HepG2 (cell line): ENCODE results near the gene PLIN4. TPM values are rescaled to one million over a fixed set of nuclear protein-coding genes. Genes with fewer than 3 reads are reported as not detected.

Source experiments
- AHR ChIP-seq: IDR thresholded peaks from 2 replicates; pipeline ENCODE4 v1.6.1; 2018; ENCODE audit warnings: missing genetic modification reagents, missing compliant biosample characterization
- CCDC6 ChIP-seq: sonication (generic); formaldehyde crosslinking; IDR thresholded peaks from 2 replicates; pipeline ENCODE4 v1.8.1; 2022; ENCODE audit warnings: mild to moderate bottlenecking, missing genetic modification reagents, moderate library complexity
- HNRNPLL ChIP-seq: fragments of 200-400 bp; formaldehyde crosslinking; IDR thresholded peaks from 2 replicates; pipeline ENCODE4 v1.6.1; 2017; ENCODE audit warnings: mild to moderate bottlenecking, low read depth, low read length; ENCODE audit not compliant: poor library complexity, severe bottlenecking
- NAIF1 ChIP-seq: sonication (generic); formaldehyde crosslinking; IDR thresholded peaks from 2 replicates; pipeline ENCODE4 v1.5.0; 2020; ENCODE audit warnings: mild to moderate bottlenecking, missing genetic modification reagents, borderline replicate concordance
- NFE2L2 ChIP-seq: fragments of 150-350 bp; IDR thresholded peaks from 2 replicates; pipeline ENCODE4 v1.6.1; 2014; ENCODE audit warnings: low read length
- PLSCR1 ChIP-seq: sonication (generic); formaldehyde crosslinking; IDR thresholded peaks from 2 replicates; pipeline ENCODE4 v1.5.0; 2020; ENCODE audit warnings: missing genetic modification reagents, mild to moderate bottlenecking, borderline replicate concordance
- PTBP1 ChIP-seq: fragments of 200-400 bp; formaldehyde crosslinking; IDR thresholded peaks from 2 replicates; pipeline ENCODE4 v1.6.1; 2018; ENCODE audit warnings: low read length, low read depth; ENCODE audit not compliant: poor library complexity, severe bottlenecking
- RFX1 ChIP-seq: fragments of 450-650 bp; IDR thresholded peaks from 2 replicates; pipeline ENCODE4 v1.6.1; 2017
- ZHX2 ChIP-seq, 2 experiments: sonication (generic) in 1 of 2; formaldehyde crosslinking in 1 of 2; IDR thresholded peaks; 2 replicates each; pipeline versions ENCODE4 v1.6.1 to v1.9.0; 2014 to 2022; ENCODE audit warnings: antibody characterized with exemption in 1 of 2, borderline replicate concordance in 1 of 2, inconsistent platforms in 1 of 2, low read depth in 1 of 2, missing genetic modification reagents in 1 of 2
- ZNF34 ChIP-seq: sonication (generic); formaldehyde crosslinking; IDR thresholded peaks from 2 replicates; pipeline ENCODE4 v1.4.0; 2020; ENCODE audit warnings: mild to moderate bottlenecking, missing genetic modification reagents, borderline replicate concordance
- ZNF703 ChIP-seq: sonication (generic); formaldehyde crosslinking; IDR thresholded peaks from 2 replicates; pipeline ENCODE4 v1.5.1; 2020; ENCODE audit warnings: missing genetic modification reagents, mild to moderate bottlenecking, moderate library complexity, borderline replicate concordance
- ZNF883 ChIP-seq: sonication (generic); formaldehyde crosslinking; IDR thresholded peaks from 2 replicates; pipeline ENCODE4 v1.5.1; 2020; ENCODE audit warnings: mild to moderate bottlenecking, missing genetic modification reagents; ENCODE audit errors: not compliant biosample characterization
- ZSCAN31 ChIP-seq: sonication (generic); formaldehyde crosslinking; IDR thresholded peaks from 2 replicates; pipeline ENCODE4 v1.5.0; 2020; ENCODE audit warnings: low read depth, mild to moderate bottlenecking, missing genetic modification reagents
- polyA plus RNA-seq, 8 experiments: library from polyadenylated mRNA; depleted of rRNA in 3 of 8; stranded (reverse) in 7 of 8; unstranded in 1 of 8; fragments of >200 nt; fragmentation: Illumina TruSeq in 4 of 8; extraction: Trizol in 4 of 8; gene quantifications; 2 replicates each; pipeline versions ENCODE4 v1.2.1 to v1.2.3, GENCODE V29; 2011 to 2016; ENCODE audit warnings: low read depth in 4 of 8, missing spikeins in 1 of 8, mixed read lengths in 1 of 8; ENCODE audit not compliant: insufficient read depth in 1 of 8
- total RNA-seq, 5 experiments: library from RNA; depleted of rRNA; stranded (reverse); fragments of >200 nt; fragmentation: Illumina TruSeq; extraction: Trizol; gene quantifications; 2 replicates each; pipeline ENCODE4 v1.2.3, GENCODE V29; 2016; ENCODE audit warnings: low read depth in 1 of 5
- TF ChIP-seq, protein P1 (sequence below): sonication (generic); formaldehyde crosslinking; IDR thresholded peaks from 2 replicates; pipeline ENCODE4 v1.4.0; 2020; ENCODE audit warnings: missing genetic modification reagents

Gene PLIN4
- total and polyA plus RNA-seq, 2 of the 13 experiments (the other 11 are each of a cell fraction or from before 2014, with no cell fraction given): 1.1 to 1.3 TPM

DNA sequence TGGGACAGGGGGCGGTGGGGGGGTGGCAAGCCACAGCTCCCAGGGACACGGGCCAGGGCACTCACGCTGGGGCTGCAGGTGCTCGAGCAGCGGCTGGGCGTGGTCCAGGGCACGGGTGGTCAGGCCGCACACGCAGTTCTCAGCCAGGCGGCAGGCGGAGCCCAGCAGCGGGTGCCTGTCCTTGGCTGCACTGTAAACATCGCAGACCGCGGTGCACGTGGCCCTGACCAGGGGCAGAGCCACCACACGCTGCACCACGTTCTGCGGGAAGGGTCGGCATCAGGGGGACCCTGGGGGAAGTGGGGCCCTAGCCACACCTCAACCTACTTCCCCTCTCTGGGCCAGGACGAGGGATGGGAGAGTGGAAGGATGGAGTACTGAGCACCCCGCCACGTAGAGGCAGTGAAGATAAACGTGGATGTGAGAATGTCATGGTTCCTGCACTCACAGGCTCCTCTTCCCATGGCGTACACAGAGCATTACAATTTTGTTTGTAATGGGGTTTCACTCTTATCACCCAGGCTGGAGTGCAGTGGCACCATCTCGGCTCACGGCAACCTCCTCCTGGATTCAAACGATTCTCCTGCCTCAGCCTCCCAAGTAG lies 13.4 kb upstream of the PLIN4 start (continued):
- TF ChIP-seq PLSCR1 (CRISPR knock-in tag): no peak
- TF ChIP-seq ZNF883: peak; percentile 82
- peak; percentile 76; the same call in 1 of the 2 replicates for TF ChIP-seq CCDC6 (CRISPR knock-in tag)
- TF ChIP-seq HNRNPLL: peak; percentile 48
- TF ChIP-seq, protein P1, sequence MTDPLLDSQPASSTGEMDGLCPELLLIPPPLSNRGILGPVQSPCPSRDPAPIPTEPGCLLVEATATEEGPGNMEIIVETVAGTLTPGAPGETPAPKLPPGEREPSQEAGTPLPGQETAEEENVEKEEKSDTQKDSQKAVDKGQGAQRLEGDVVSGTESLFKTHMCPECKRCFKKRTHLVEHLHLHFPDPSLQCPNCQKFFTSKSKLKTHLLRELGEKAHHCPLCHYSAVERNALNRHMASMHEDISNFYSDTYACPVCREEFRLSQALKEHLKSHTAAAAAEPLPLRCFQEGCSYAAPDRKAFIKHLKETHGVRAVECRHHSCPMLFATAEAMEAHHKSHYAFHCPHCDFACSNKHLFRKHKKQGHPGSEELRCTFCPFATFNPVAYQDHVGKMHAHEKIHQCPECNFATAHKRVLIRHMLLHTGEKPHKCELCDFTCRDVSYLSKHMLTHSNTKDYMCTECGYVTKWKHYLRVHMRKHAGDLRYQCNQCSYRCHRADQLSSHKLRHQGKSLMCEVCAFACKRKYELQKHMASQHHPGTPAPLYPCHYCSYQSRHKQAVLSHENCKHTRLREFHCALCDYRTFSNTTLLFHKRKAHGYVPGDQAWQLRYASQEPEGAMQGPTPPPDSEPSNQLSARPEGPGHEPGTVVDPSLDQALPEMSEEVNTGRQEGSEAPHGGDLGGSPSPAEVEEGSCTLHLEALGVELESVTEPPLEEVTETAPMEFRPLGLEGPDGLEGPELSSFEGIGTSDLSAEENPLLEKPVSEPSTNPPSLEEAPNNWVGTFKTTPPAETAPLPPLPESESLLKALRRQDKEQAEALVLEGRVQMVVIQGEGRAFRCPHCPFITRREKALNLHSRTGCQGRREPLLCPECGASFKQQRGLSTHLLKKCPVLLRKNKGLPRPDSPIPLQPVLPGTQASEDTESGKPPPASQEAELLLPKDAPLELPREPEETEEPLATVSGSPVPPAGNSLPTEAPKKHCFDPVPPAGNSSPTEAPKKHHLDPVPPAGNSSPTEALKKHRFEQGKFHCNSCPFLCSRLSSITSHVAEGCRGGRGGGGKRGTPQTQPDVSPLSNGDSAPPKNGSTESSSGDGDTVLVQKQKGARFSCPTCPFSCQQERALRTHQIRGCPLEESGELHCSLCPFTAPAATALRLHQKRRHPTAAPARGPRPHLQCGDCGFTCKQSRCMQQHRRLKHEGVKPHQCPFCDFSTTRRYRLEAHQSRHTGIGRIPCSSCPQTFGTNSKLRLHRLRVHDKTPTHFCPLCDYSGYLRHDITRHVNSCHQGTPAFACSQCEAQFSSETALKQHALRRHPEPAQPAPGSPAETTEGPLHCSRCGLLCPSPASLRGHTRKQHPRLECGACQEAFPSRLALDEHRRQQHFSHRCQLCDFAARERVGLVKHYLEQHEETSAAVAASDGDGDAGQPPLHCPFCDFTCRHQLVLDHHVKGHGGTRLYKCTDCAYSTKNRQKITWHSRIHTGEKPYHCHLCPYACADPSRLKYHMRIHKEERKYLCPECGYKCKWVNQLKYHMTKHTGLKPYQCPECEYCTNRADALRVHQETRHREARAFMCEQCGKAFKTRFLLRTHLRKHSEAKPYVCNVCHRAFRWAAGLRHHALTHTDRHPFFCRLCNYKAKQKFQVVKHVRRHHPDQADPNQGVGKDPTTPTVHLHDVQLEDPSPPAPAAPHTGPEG (CRISPR knock-in tag): 0 out of 2 replicates have a peak, but pooled peaks have one; percentile 58
- TF ChIP-seq NFE2L2: no peak
- no peak for TF ChIP-seq ZNF703 (CRISPR knock-in tag)
- TF ChIP-seq ZSCAN31: no peak
- TF ChIP-seq AHR (CRISPR knock-in tag): no peak
- TF ChIP-seq RFX1: no peak
- TF ChIP-seq ZNF34 (CRISPR knock-in tag): no peak
- TF ChIP-seq ZHX2 (IDR thresholded peaks at IDR 0.05; ENCODE audit: low read depth): no peak
- TF ChIP-seq ZHX2 (CRISPR knock-in tag; IDR thresholded peaks at IDR 0.05; ENCODE audit: borderline replicate concordance): no peak
- TF ChIP-seq NAIF1: no peak
- TF ChIP-seq PTBP1: no peak
